Fibroblast of upper back skin (primary cell): ENCODE measurements around the gene LRRC32.
"Not testable (repeated sequence)": the region's sequence is repeated elsewhere in the genome, so short reads cannot be mapped to it uniquely, and the experiment has no call there.

Source experiments
- DNase-seq: peaks from one replicate; pipeline ENCODE4 v3.0.0-alpha.2; 2013

LRRC32 gene

DNA sequence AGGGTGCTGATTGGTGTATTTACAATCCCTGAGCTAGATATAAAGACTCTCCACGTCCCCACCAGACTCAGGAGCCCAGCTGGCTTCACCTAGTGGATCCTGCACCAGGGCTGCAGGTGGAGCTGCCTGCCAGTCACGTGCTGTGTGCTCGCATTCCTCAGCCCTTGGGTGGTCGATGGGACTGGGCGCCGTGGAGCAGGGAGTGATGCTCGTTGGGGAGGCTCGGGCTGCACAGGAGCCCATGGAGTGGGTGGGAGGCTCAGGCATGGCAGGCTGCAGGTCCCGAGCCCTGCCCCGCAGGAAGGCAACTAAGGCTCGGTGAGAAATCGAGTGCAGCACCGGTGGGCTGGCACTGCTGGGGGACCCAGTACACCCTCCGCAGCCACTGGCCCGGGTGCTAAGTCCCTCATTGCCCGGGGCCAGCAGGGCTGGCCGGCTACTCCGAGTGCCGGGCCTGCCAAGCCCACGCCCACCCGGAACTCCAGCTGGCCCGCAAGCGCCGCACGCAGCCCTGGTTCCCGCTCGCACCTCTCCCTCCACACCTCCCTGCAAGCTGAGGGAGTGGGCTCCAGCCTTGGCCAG lies 61.6 kb downstream of the LRRC32 start:
- DNase-seq = not testable (repeated sequence)

DNA sequence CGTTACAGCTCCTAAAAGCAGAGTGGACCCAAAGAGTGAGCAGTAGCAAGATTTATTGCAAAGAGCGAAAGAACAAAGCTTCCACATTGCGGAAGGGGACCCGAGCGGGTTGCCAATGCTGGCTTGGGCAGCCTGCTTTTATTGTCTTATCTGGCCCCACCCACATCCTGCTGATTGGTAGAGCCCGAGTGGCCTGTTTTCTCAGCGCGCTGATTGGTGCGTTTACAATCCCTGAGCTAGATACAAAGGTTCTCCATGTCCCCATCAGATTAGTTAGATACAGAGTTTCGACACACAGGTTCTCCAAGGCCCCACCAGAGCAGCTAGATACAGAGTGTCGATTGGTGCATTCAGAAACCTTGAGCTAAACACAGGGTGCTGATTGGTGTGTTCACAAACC lies 62.3 kb downstream of the LRRC32 start:
- not testable (repeated sequence) for DNase-seq
